Right lobe of liver (tissue), 4 donors: ENCODE results near the gene MICALL1.

Source experiments
- CTCF ChIP-seq, 4 donors: fragments of 200-600 bp in 3 of 4; fragments of 450-650 bp in 1 of 4; IDR thresholded peaks; one replicate each; pipeline versions ENCODE4 v1.5.1 to v1.8.0; 2016 to 2022; ENCODE audit warnings: antibody characterized with exemption in 4 of 4, mild to moderate bottlenecking in 2 of 4
- POLR2A ChIP-seq: fragments of 450-650 bp; IDR thresholded peaks from one replicate; pipeline ENCODE4 v1.6.1; 2017; ENCODE audit warnings: antibody characterized with exemption, mild to moderate bottlenecking
- donor health status: DM: no; HTN: no; CAD: no.
- donor health status: DM: no; HTN: no; CAD: no.
- donor health status: DM: no; HTN: yes; CAD: no.

- TF ChIP-seq POLR2A (no peak), CTCF (IDR thresholded peaks at IDR 0.05) (no peak)
Observed at GRCh38 chr22:37951305-37951704, 45.2 kb downstream of the MICALL1 start.
